Esophagus squamous epithelium (tissue), 4 donors: ENCODE data around the gene TIMM22.

ENCODE experiments used
- POLR2A ChIP-seq, 4 donors: fragments of 450-650 bp; IDR thresholded peaks; one replicate each; pipeline ENCODE4 v1.6.1; 2017; ENCODE audit warnings: antibody characterized with exemption in 4 of 4, mild to moderate bottlenecking in 4 of 4, moderate library complexity in 3 of 4
- TF ChIP-seq, protein P1 (sequence below), 6 experiments: fragments of 450-650 bp in 4 of 6; fragments of 200-600 bp in 2 of 6; sonication (generic) in 2 of 6; IDR thresholded peaks; one replicate each; pipeline ENCODE4 v1.5.1; 2016 to 2019; ENCODE audit warnings: antibody characterized with exemption in 6 of 6, mild to moderate bottlenecking in 4 of 6, moderate library complexity in 4 of 6

DNA sequence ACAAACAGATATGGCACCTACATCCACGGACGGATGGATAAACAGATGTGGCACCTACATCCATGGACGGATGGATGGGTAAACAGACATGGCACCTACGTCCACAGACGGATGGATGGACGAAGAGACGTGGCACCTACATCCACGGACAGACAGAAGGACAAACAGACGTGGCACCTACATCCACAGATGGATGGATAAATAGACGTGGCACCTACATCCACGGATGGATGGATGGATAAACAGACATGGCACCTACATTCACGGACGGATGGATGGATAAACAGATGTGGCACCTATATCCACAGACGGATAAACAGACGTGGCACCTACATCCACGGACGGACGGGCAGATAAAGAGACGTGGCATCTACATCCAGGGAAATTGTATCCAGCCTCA, 45.6 kb downstream of the TIMM22 start:
- TF ChIP-seq, protein P1, sequence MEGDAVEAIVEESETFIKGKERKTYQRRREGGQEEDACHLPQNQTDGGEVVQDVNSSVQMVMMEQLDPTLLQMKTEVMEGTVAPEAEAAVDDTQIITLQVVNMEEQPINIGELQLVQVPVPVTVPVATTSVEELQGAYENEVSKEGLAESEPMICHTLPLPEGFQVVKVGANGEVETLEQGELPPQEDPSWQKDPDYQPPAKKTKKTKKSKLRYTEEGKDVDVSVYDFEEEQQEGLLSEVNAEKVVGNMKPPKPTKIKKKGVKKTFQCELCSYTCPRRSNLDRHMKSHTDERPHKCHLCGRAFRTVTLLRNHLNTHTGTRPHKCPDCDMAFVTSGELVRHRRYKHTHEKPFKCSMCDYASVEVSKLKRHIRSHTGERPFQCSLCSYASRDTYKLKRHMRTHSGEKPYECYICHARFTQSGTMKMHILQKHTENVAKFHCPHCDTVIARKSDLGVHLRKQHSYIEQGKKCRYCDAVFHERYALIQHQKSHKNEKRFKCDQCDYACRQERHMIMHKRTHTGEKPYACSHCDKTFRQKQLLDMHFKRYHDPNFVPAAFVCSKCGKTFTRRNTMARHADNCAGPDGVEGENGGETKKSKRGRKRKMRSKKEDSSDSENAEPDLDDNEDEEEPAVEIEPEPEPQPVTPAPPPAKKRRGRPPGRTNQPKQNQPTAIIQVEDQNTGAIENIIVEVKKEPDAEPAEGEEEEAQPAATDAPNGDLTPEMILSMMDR (IDR thresholded peaks at IDR 0.05), result no peak
- TF ChIP-seq POLR2A (IDR thresholded peaks at IDR 0.05), result no peak
